HG03280 (cell line): Measurements from ENCODE around the gene NUP35.

ENCODE experiments used
- ATAC-seq: cut with Tn5 transposase; IDR thresholded peaks from one replicate; pipeline ENCODE4 v1.9.1; 2021; ENCODE audit warnings: mild to moderate bottlenecking, moderate library complexity; ENCODE audit not compliant: unreplicated experiment

The NUP35 gene, protein sequence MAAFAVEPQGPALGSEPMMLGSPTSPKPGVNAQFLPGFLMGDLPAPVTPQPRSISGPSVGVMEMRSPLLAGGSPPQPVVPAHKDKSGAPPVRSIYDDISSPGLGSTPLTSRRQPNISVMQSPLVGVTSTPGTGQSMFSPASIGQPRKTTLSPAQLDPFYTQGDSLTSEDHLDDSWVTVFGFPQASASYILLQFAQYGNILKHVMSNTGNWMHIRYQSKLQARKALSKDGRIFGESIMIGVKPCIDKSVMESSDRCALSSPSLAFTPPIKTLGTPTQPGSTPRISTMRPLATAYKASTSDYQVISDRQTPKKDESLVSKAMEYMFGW

GRCh38 chr2:183124222-183124956, at the start of gene NUP35:
Gene NUP35 (plus strand): TSS chr2:183124443. CDS start chr2:183124458, 15 bp downstream.
- peak; percentile 91 for ATAC-seq

- ATAC-seq: no peak
These were observed 46.1 kb upstream of the NUP35 start for GRCh38 chr2:183078163-183078463.

DNA sequence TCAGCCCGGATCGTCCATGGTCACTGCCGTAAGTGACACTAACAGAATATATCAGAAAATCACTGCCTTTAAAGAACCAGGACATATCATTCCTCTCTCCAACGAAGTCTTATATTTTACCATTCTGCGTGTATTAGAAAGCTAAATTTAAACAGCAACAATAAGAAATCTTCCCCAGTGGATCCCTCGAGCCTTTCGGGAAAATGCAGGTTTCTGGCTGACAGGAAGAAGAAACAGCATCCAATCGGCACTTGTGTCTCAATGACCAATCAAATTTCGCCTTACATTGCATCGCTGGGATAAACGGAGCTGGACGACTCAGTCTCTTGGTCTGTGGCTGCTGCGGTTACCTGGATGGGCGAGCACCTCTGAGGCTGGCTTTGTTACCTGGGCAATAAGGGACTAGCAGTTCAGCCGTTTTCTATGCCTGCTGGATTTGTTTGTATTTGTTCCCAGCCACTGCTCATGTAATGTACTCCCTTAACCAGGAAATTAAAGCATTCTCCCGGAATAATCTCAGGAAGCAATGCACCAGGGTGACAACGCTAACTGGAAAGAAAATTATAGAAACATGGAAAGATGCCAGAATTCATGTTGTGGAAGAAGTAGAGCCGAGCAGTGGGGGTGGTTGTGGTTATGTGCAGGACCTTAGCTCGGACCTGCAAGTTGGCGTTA, 45.6 kb upstream of the NUP35 start, which contains the start of gene DUSP19:
DUSP19 (plus strand) TSS at position 284 of the 675 bp plus-strand sequence; CDS start at position 471, 187 bp downstream.
- peak; percentile 89 for ATAC-seq

DNA sequence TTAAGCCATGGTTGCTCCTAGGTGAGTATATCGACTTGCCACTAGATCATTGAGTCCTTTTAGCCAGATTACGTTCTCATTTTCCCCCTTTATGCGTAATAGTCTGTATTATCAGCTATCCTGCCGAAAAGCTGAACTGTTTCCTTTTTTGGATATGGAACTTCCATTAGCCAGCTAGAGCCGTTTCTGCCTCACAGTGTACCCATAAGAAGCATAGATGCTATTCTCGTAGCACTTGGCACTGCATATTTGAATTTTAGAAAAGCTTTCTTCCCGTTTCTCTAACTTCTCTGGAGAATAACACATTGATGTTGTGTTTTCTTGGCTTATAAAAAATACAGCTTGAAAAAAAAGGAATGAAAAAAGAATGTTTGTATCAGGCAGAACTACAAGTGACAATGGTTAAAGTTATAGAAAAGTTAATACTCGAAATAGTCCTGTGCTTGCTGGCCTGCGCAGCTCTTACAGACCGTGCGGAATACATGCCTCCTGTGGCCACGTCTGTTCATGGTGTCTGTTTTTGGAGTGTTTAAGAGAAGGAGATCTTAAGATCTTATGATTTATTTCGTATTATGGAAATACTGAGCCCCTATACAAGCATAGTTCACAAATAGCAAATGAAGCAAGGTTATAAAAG, 45.0 kb upstream of the NUP35 start:
- peak; percentile 19 for ATAC-seq

- no peak for ATAC-seq
These were observed 42.3 kb upstream of the NUP35 start for GRCh38 chr2:183081911-183082310.

- no peak for ATAC-seq
These were observed 36.2 kb upstream of the NUP35 start for GRCh38 chr2:183088061-183088460.

DNA sequence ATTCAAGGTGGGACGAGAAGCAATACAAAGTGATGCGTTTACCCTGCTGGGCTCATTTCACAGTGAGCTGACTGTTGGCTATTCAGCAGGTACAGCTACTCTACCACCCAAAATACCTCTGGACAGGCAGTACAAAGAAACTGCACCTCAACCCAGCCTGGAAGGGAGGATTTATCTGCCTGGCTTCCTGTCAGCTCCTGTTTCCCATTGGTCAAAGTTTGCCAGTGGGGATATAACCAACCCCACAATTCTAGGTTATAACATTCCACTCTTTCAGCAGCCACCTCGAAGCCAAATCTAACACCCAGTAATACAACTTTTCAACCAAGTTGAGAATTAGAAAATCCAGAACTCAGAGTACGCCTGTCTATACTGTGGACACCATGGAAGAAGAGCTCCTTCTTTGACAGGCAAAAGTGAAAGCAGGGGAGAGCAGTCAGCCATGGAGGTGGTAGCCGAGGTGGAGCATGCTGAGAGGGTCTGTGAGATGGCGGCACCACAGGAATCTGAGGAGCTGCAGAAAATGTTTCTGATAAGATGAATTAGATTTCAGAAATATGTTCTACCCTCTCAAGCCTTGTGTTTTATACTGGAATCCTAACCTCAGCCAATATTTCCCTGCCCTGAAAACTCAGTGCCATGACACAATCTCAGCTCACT, 34.9 kb upstream of the NUP35 start:
- no peak for ATAC-seq

- ATAC-seq: no peak
These were observed 32.8 kb upstream of the NUP35 start for GRCh38 chr2:183091318-183091953.

DNA sequence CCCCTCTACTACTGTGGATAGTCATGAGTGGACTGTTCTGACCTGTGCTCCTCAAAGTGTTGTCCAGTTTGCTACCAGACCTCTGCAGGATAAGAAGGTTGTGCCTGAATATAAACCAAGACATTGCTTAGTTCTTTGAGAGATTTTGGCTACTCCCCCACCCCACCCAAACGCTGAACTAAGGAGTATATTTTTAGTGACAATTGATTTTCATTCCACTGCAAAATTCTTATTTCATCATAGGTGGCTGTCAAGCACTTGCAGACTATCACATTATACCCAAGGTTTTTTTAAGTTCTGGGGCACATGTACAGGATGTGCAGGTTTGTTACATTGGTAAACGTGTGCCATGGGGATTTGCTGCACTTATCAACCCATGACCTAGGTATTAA, 32.3 kb upstream of the NUP35 start:
- no peak for ATAC-seq

GRCh38 chr2:183093857-183094657, 30.2 kb upstream of the NUP35 start:
- peak; percentile 74 for ATAC-seq

GRCh38 chr2:183105402-183106134, 18.7 kb upstream of the NUP35 start:
- no peak for ATAC-seq

GRCh38 chr2:183112577-183112976, 11.7 kb upstream of the NUP35 start:
- no peak for ATAC-seq

DNA sequence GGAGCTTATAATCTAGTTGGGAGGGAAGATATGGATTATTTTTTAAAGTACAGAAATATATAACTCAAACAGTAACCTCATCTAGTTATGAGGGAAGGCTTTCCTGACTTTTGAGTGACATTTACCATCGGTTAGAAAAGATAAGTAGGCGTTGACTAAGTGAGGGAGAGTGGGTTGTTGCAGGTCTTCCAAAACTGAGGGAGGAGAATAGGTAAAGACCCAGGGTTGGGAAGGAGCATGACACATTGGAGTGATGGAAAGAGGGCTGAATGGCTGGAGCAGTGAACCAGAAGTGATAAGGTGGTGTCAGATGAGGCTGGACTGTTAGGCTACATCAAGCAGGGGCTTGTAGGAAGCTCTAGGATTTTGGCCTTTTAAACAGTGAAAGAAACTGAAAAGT, 10.6 kb upstream of the NUP35 start:
- no peak for ATAC-seq

GRCh38 chr2:183117226-183117625, 7.0 kb upstream of the NUP35 start:
- ATAC-seq: no peak

GRCh38 chr2:183123117-183123958, 905 bp upstream of the NUP35 start:
- ATAC-seq: no peak

- peak; percentile 36 for ATAC-seq
These were observed 353 bp upstream of the NUP35 start for GRCh38 chr2:183123959-183124221.

DNA sequence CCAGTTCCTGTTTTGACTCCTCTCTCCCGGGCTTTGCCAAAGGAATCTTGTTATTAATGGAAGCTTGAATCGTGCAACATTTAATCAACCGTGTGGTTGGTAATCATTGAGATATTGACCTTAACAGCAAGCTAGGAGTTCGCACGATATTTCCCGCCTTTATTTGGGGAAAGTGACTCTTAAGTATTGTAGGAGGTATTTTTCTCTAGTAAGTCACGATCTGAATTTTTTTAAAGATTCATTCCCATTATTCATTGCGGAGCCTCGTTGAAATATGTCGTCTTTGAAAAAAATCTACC, 663 bp downstream of the NUP35 start:
- no peak for ATAC-seq

GRCh38 chr2:183125659-183126341, 1.6 kb downstream of the NUP35 start:
- ATAC-seq: no peak
